K562 (cell line): ENCODE data around the gene ZNF629. TPM values are rescaled to one million over a fixed set of nuclear protein-coding genes. Genes with fewer than 3 reads are reported as not detected.

Experiments used
- CTCFL ChIP-seq: IDR thresholded peaks from 2 replicates; pipeline ENCODE4 v1.6.1; 2011; ENCODE audit warnings: borderline replicate concordance, low read depth, mild to moderate bottlenecking, moderate library complexity, low read length; ENCODE audit not compliant: insufficient read depth, poor library complexity, severe bottlenecking
- HBP1 ChIP-seq: fragments of 450-650 bp; formaldehyde crosslinking; IDR thresholded peaks from 2 replicates; pipeline ENCODE4 v1.4.0; 2022; ENCODE audit warnings: missing genetic modification characterization
- HDAC6 ChIP-seq: IDR thresholded peaks from 2 replicates; pipeline ENCODE4 v1.6.1; 2012; ENCODE audit warnings: low read depth, mild to moderate bottlenecking, control low read depth, inconsistent platforms, low read length, moderate library complexity
- KDM5B ChIP-seq: fragments of 200-600 bp; sonication (generic); IDR thresholded peaks from 2 replicates; pipeline ENCODE4 v1.6.1; 2012; ENCODE audit warnings: low read depth, mild to moderate bottlenecking, moderate library complexity, low read length, control low read depth, inconsistent platforms; ENCODE audit not compliant: insufficient replicate concordance
- MXI1 ChIP-seq: IDR thresholded peaks from 2 replicates; pipeline ENCODE4 v1.6.1; 2011; ENCODE audit warnings: low read depth, mild to moderate bottlenecking, improper control_type of control experiment, low read length
- NCOR1 ChIP-seq: fragments of 450-650 bp; IDR thresholded peaks from 2 replicates; pipeline ENCODE4 v1.6.1; 2016; ENCODE audit warnings: mild to moderate bottlenecking, moderate library complexity
- PATZ1 ChIP-seq: fragments of 250-450 bp; sonication (Bioruptor Pico); IDR thresholded peaks from 2 replicates; pipeline ENCODE4 v1.5.0; 2020; ENCODE audit warnings: mild to moderate bottlenecking, borderline replicate concordance
- RERE ChIP-seq: sonication (generic); formaldehyde crosslinking; IDR thresholded peaks from 2 replicates; pipeline ENCODE4 v1.8.0; 2023; ENCODE audit warnings: missing genetic modification reagents, mild to moderate bottlenecking, borderline replicate concordance
- SRSF1 ChIP-seq: fragments of 200-400 bp; formaldehyde crosslinking; IDR thresholded peaks from 2 replicates; pipeline ENCODE4 v1.6.1; 2017; ENCODE audit warnings: mild to moderate bottlenecking, low read depth, low read length, moderate library complexity
- U2AF2 ChIP-seq: fragments of 200-400 bp; formaldehyde crosslinking; optimal IDR thresholded peaks from 2 replicates; pipeline ENCODE3; 2017; ENCODE audit warnings: low read depth, mild to moderate bottlenecking, low read length
- ZNF518B ChIP-seq: fragments of 250-450 bp; sonication (Bioruptor Pico); IDR thresholded peaks from 2 replicates; pipeline ENCODE4 v1.5.0; 2021; ENCODE audit warnings: mild to moderate bottlenecking, moderate library complexity
- polyA plus RNA-seq, 8 experiments: library from polyadenylated mRNA; depleted of rRNA in 4 of 8; stranded (reverse) in 5 of 8; unstranded in 3 of 8; fragments of >200 nt; fragmentation: Nextera tagmentation in 2 of 8; fragmentation: Illumina TruSeq in 1 of 8; extraction: Ambion mirVana in 2 of 8; extraction: Trizol in 1 of 8; gene quantifications; 2 replicates each; pipeline versions ENCODE4 v1.2.1 to v1.2.3, GENCODE V29; 2011 to 2014; ENCODE audit warnings: inconsistent platforms in 1 of 8, missing spikeins in 1 of 8
- total RNA-seq, 7 experiments: library from RNA; depleted of rRNA in 6 of 7; stranded (reverse); fragments of >200 nt in 6 of 7; fragmentation: Illumina TruSeq in 2 of 7; extraction: Trizol in 2 of 7; gene quantifications; 2 replicates each; pipeline versions ENCODE4 v1.2.1 to v1.2.3, GENCODE V29; 2011 to 2021; ENCODE audit warnings: low replicate concordance in 1 of 7

Gene ZNF629
- total and polyA plus RNA-seq, 9 of the 15 experiments (the other 6 are each of a cell fraction or from before 2014, with no cell fraction given): 0.44 to 18.8 (median 7.4) TPM

GRCh38 chr16:30786936-30787612, at the start of gene ZNF629 (continued):
- no peak for TF ChIP-seq U2AF2
- TF ChIP-seq RERE (CRISPR knock-in tag): no peak
- TF ChIP-seq HDAC6: no peak
- no peak for TF ChIP-seq NCOR1
- no peak for TF ChIP-seq HBP1 (CRISPR knock-in tag)
- TF ChIP-seq MXI1: no peak
- TF ChIP-seq PATZ1 (CRISPR knock-in tag): no peak
- no peak for TF ChIP-seq KDM5B
- no peak for TF ChIP-seq SRSF1
- TF ChIP-seq CTCFL: no peak
- no peak for TF ChIP-seq ZNF518B
